GM19240 (cell line): ENCODE measurements around the gene PLAAT2.

Experiments
- DNase-seq: peaks from one replicate; pipeline ENCODE4 v3.0.0; 2011; ENCODE audit warnings: low spot score; ENCODE audit not compliant: insufficient read length

Gene PLAAT2

GRCh38 chr11:63521896-63522295, 41.3 kb downstream of the PLAAT2 start:
- DNase-seq: no peak

GRCh38 chr11:63520606-63521170, 42.5 kb downstream of the PLAAT2 start:
- no peak for DNase-seq

- no peak for DNase-seq
Observed at GRCh38 chr11:63518548-63518947, 44.6 kb downstream of the PLAAT2 start.

- no peak for DNase-seq
Observed at GRCh38 chr11:63517156-63517555, 46.0 kb downstream of the PLAAT2 start.

GRCh38 chr11:63516109-63516508, 47.1 kb downstream of the PLAAT2 start:
- DNase-seq: no peak

GRCh38 chr11:63512816-63513215, 50.4 kb downstream of the PLAAT2 start:
- no peak for DNase-seq

GRCh38 chr11:63511048-63511748, 52.0 kb downstream of the PLAAT2 start:
- DNase-seq: no peak

GRCh38 chr11:63510360-63511047, 52.7 kb downstream of the PLAAT2 start:
- DNase-seq: no peak

- no peak for DNase-seq
Observed at GRCh38 chr11:63508745-63509144, 54.4 kb downstream of the PLAAT2 start.

GRCh38 chr11:63508009-63508408, 55.2 kb downstream of the PLAAT2 start:
- DNase-seq: no peak

GRCh38 chr11:63507511-63507910, 55.7 kb downstream of the PLAAT2 start:
- no peak for DNase-seq

- no peak for DNase-seq
Observed at GRCh38 chr11:63506876-63507275, 56.3 kb downstream of the PLAAT2 start.

GRCh38 chr11:63505857-63506528, 57.2 kb downstream of the PLAAT2 start, which contains the start of gene LGALS12:
TSS of gene LGALS12 (plus strand) at chr11:63506084. CDS start at chr11:63506459, 375 bp downstream.
- no peak for DNase-seq

GRCh38 chr11:63504933-63505586, 58.1 kb downstream of the PLAAT2 start:
- DNase-seq: no peak

GRCh38 chr11:63504054-63504453, 59.1 kb downstream of the PLAAT2 start:
- DNase-seq: no peak

GRCh38 chr11:63503492-63503891, 59.7 kb downstream of the PLAAT2 start:
- no peak for DNase-seq
